Measurements from ENCODE around the gene LRP1B. TPM values are rescaled to one million over a fixed set of nuclear protein-coding genes. Genes with fewer than 3 reads are reported as not detected.

Gene LRP1B
- polyA plus RNA-seq, 1 of the 3 experiments (the other 2 are of a cell fraction), result 0.28 TPM

DNA sequence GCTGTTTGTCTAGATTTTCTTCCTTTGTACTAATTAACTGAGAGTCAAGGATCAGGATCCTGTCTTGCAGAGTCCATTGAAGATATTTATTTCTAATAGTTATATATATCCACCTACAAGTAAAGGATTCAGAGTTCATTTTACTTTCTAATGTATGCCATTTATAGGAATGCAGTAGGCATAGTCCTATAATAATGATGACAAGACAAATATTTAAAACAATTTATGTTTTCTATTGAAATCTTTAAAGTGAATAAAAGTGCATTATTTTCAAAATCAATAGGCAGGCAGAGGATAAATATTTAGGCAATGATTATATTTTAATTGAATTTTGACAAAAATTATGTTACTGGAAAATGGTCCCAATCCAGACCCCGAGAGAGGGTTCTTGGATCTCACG is 1919.9 kb downstream of the LRP1B start:
- Histone ChIP-seq H3F3A (replicated peaks; ENCODE audit: insufficient read depth) (no peaks in the 10 kb centered on the region), H3K9ac (no peak overlapping the region), H3K79me2 (ENCODE audit: insufficient read depth) (no peaks in the 10 kb centered on the region), H3K9me3 (no peaks in the 10 kb centered on the region), H3K36me3 (replicated peaks in 1 of 2; ENCODE audit: control insufficient read depth in 1 of 2, insufficient read depth in 2 of 2, low read length in 1 of 2) (no peaks in the 10 kb centered on the region), H3K4me2 (no peak overlapping the region), H2AFZ (ENCODE audit: low read depth) (no peak overlapping the region), H3K4me1 (ENCODE audit: control insufficient read depth in 1 of 2, insufficient read depth in 2 of 2, low read depth in 1 of 2, low read length in 1 of 2) (no peaks in the 10 kb centered on the region), H3K27ac (ENCODE audit: low read depth in 2 of 2, low read length in 1 of 2) (no peak overlapping the region), H3K4me3 (ENCODE audit: low read depth in 2 of 2, low read length in 1 of 2) (no peak overlapping the region), H3K9me2 (no peaks in the 10 kb centered on the region), H4K20me1 (ENCODE audit: insufficient read depth) (no peaks in the 10 kb centered on the region), H3K27me3 (ENCODE audit: insufficient read depth) (no peaks in the 10 kb centered on the region)
- TF ChIP-seq YY1 (IDR thresholded peaks at IDR 0.05; ENCODE audit: low read depth) (no peak), TEAD4 (IDR thresholded peaks at IDR 0.05; ENCODE audit: borderline replicate concordance, insufficient read depth) (no peak), FOXJ3 (CRISPR knock-in tag; IDR thresholded peaks at IDR 0.05) (no peak), RXRA (IDR thresholded peaks at IDR 0.05; ENCODE audit: borderline replicate concordance, low read depth) (no peak), GABPA (IDR thresholded peaks at IDR 0.05; ENCODE audit: low read depth) (no peak), CHD2 (IDR thresholded peaks at IDR 0.05; ENCODE audit: low read length, partially characterized antibody) (no peak), NFIC (IDR thresholded peaks at IDR 0.05; ENCODE audit: borderline replicate concordance) (no peak), FOSL2 (IDR thresholded peaks at IDR 0.05; ENCODE audit: borderline replicate concordance, low read depth) (no peak), JUND (IDR thresholded peaks at IDR 0.05) (no peak), GATA2 (CRISPR knock-in tag; IDR thresholded peaks at IDR 0.05) (no peak), MEF2A (IDR thresholded peaks at IDR 0.05; ENCODE audit: borderline replicate concordance, low read depth) (no peak)
- TF ChIP-seq, protein P1, sequence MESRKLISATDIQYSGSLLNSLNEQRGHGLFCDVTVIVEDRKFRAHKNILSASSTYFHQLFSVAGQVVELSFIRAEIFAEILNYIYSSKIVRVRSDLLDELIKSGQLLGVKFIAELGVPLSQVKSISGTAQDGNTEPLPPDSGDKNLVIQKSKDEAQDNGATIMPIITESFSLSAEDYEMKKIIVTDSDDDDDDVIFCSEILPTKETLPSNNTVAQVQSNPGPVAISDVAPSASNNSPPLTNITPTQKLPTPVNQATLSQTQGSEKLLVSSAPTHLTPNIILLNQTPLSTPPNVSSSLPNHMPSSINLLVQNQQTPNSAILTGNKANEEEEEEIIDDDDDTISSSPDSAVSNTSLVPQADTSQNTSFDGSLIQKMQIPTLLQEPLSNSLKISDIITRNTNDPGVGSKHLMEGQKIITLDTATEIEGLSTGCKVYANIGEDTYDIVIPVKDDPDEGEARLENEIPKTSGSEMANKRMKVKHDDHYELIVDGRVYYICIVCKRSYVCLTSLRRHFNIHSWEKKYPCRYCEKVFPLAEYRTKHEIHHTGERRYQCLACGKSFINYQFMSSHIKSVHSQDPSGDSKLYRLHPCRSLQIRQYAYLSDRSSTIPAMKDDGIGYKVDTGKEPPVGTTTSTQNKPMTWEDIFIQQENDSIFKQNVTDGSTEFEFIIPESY (IDR thresholded peaks at IDR 0.05; ENCODE audit: borderline replicate concordance, low read depth), result no peak
- TF ChIP-seq, protein P2, sequence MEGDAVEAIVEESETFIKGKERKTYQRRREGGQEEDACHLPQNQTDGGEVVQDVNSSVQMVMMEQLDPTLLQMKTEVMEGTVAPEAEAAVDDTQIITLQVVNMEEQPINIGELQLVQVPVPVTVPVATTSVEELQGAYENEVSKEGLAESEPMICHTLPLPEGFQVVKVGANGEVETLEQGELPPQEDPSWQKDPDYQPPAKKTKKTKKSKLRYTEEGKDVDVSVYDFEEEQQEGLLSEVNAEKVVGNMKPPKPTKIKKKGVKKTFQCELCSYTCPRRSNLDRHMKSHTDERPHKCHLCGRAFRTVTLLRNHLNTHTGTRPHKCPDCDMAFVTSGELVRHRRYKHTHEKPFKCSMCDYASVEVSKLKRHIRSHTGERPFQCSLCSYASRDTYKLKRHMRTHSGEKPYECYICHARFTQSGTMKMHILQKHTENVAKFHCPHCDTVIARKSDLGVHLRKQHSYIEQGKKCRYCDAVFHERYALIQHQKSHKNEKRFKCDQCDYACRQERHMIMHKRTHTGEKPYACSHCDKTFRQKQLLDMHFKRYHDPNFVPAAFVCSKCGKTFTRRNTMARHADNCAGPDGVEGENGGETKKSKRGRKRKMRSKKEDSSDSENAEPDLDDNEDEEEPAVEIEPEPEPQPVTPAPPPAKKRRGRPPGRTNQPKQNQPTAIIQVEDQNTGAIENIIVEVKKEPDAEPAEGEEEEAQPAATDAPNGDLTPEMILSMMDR (IDR thresholded peaks at IDR 0.05), result no peak
- TF ChIP-seq, protein P3, sequence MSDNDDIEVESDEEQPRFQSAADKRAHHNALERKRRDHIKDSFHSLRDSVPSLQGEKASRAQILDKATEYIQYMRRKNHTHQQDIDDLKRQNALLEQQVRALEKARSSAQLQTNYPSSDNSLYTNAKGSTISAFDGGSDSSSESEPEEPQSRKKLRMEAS (IDR thresholded peaks at IDR 0.05; ENCODE audit: low read depth), result no peak
- TF ChIP-seq, protein P4, sequence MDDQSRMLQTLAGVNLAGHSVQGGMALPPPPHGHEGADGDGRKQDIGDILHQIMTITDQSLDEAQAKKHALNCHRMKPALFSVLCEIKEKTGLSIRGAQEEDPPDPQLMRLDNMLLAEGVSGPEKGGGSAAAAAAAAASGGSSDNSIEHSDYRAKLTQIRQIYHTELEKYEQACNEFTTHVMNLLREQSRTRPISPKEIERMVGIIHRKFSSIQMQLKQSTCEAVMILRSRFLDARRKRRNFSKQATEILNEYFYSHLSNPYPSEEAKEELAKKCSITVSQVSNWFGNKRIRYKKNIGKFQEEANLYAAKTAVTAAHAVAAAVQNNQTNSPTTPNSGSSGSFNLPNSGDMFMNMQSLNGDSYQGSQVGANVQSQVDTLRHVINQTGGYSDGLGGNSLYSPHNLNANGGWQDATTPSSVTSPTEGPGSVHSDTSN (IDR thresholded peaks at IDR 0.05), result no peak
- TF ChIP-seq, protein P5, sequence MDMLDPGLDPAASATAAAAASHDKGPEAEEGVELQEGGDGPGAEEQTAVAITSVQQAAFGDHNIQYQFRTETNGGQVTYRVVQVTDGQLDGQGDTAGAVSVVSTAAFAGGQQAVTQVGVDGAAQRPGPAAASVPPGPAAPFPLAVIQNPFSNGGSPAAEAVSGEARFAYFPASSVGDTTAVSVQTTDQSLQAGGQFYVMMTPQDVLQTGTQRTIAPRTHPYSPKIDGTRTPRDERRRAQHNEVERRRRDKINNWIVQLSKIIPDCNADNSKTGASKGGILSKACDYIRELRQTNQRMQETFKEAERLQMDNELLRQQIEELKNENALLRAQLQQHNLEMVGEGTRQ (IDR thresholded peaks at IDR 0.05; ENCODE audit: borderline replicate concordance, low read depth, low read length), result no peak
- WGBS (ENCODE audit: low lambda C conversion rate), result 64% methylated on average over 2 of the region's 2 CpGs
- ChIA-PET POLR2A (no interaction called here), CTCF (no interaction called here)
- DNase-seq, result no peak
